Colonic mucosa (tissue), 4 donors: ENCODE data around the gene VWCE. TPM values are rescaled to one million over a fixed set of nuclear protein-coding genes. Genes with fewer than 3 reads are reported as not detected.
"Not testable (repeated sequence)": the region's sequence is repeated elsewhere in the genome, so short reads cannot be mapped to it uniquely, and the experiment has no call there.

Experiments
- DNase-seq: peaks from one replicate; pipeline ENCODE4 v3.0.0-alpha.2; 2020
- H3K27ac ChIP-seq: fragments of 200-600 bp; one replicate; pipeline ENCODE4 v1.8.0; 2021
- H3K27me3 ChIP-seq: fragments of 200-600 bp; one replicate; pipeline ENCODE4 v1.8.0; 2021
- H3K36me3 ChIP-seq: fragments of 200-600 bp; one replicate; pipeline ENCODE4 v1.8.0; 2021
- H3K4me1 ChIP-seq: fragments of 200-600 bp; one replicate; pipeline ENCODE4 v1.8.0; 2021; ENCODE audit warnings: mild to moderate bottlenecking
- H3K4me3 ChIP-seq: fragments of 200-600 bp; one replicate; pipeline ENCODE4 v1.8.0; 2021
- H3K9ac ChIP-seq, 2 donors: one replicate each; pipeline ENCODE4 v1.7.0; 2013; ENCODE audit warnings: control low read depth in 2 of 2, low read depth in 2 of 2, low read length in 2 of 2
- H3K9me3 ChIP-seq: fragments of 200-600 bp; one replicate; pipeline ENCODE4 v1.8.0; 2021
- intact Hi-C: fragments of 100-400 bp; cut with DNase I; formaldehyde crosslinking; loops from one replicate; pipeline ENCODE4 v1.14.1; 2022
- total RNA-seq, 2 donors: library from RNA; stranded (reverse); fragmentation: NEBNext Ultra II Directional in 1 of 2; extraction: Animal tissue kit (Norgen Biotek cat#: 25700) in 1 of 2; gene quantifications; one replicate each; pipeline ENCODE4 v1.2.1, GENCODE V29; 2021
- donor health status: healthy.
- donor health status: DM: no; HTN: no; CAD: no.
- donor health status: DM: no; HTN: no; CAD: no.

Gene VWCE
- total RNA-seq, 2 donors from 2014 or later = 0.37 to 0.58 TPM

- H3K27me3 ChIP-seq, H3K4me1 ChIP-seq, H3K9me3 ChIP-seq, H3K36me3 ChIP-seq, H3K9ac ChIP-seq, H3K27ac ChIP-seq, DNase-seq, intact Hi-C loops, H3K4me3 ChIP-seq: not testable (repeated sequence)
Measured at GRCh38 chr11:61212202-61212601, 82.9 kb downstream of the VWCE start.

- H3K27me3 ChIP-seq, H3K4me1 ChIP-seq, H3K9ac ChIP-seq, intact Hi-C loops, H3K27ac ChIP-seq, DNase-seq, H3K9me3 ChIP-seq, H3K4me3 ChIP-seq, H3K36me3 ChIP-seq: not testable (repeated sequence)
Measured at GRCh38 chr11:61211327-61211952, 83.7 kb downstream of the VWCE start.

- intact Hi-C loops, H3K36me3 ChIP-seq, H3K9ac ChIP-seq, H3K4me1 ChIP-seq, H3K9me3 ChIP-seq, H3K27ac ChIP-seq, H3K4me3 ChIP-seq, H3K27me3 ChIP-seq, DNase-seq: not testable (repeated sequence)
Measured at GRCh38 chr11:61210629-61211028, 84.5 kb downstream of the VWCE start.

Other genes starting within 250 kb of the VWCE start
- 1 to 10 TPM; 2.1 to 2.4 TPM for gene CD5, start 192.8 kb downstream of the VWCE start, total RNA-seq
- 10 to 100 TPM; 26.8 to 35.4 TPM for gene VPS37C, start 133.9 kb downstream of the VWCE start, total RNA-seq
- gene PGA3, start 91.8 kb downstream of the VWCE start, total RNA-seq = under 1 TPM in 1 of 2 donors, not detected in 1; 0.35 TPM
- gene PGA4, start 73.0 kb downstream of the VWCE start, total RNA-seq = not detected
- gene PGA5, start 54.1 kb downstream of the VWCE start, total RNA-seq = not detected
- gene DDB1, start 37.8 kb upstream of the VWCE start, total RNA-seq = 100 to 1,000 TPM; 154 to 189 TPM
- 10 to 100 TPM; 50.0 to 81.3 TPM for gene TKFC, start 37.9 kb upstream of the VWCE start, total RNA-seq
- gene CYB561A3, start 66.6 kb upstream of the VWCE start, total RNA-seq = 10 to 100 TPM; 64.2 to 88.5 TPM
- 10 to 100 TPM; 27.4 to 37.7 TPM for gene TMEM138, start 67.1 kb upstream of the VWCE start, total RNA-seq
- gene TMEM216, start 97.3 kb upstream of the VWCE start, total RNA-seq = 10 to 100 TPM in 1 of 2 donors, 1 to 10 TPM in 1; 9.0 to 10.3 TPM
- 10 to 100 TPM; 56.2 to 65.8 TPM for gene CPSF7, start 134.7 kb upstream of the VWCE start, total RNA-seq
- gene SDHAF2, start 134.8 kb upstream of the VWCE start, total RNA-seq = 10 to 100 TPM; 38.3 to 38.5 TPM
- 1 to 10 TPM in 1 of 2 donors, under 1 TPM in 1; 0.54 to 1.3 TPM for gene LRRC10B, start 213.4 kb upstream of the VWCE start, total RNA-seq